ENCODE data around the gene GRM7.

Gene GRM7

GRCh38 chr3:6985848-6986247 is 124.9 kb downstream of the GRM7 start:
- DNase-seq = no peak

DNA sequence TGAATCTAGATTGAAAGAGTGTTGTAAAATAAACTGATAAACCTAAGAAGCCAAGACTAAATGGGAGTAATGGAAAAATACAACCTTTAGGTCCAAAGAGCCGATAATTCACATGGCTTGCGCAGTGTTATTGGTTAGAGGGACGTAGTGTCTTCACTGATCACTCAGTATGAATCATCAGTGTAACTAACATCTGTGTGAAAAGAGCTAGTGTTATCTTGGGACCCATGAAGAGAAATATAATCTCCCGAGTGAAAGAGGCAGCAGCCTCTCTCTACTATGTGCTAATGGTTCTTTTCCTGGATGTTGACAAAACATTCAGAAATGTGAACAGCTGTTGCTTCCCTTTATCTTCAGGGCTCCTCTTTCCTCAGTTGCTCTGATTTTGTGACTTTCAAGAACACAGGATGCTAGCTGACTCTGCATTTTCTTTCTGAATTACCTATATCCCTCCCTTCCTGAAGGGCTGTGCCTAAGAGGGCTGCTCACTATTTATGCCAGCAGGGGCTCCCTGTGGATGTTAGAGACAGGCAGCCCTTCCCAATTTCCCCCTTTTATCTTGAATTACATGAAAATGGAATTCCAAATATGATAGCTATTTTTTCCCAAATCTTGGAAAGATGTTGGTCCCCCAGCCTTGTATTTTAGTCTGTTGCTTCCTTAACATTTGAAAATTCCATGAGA is 128.8 kb downstream of the GRM7 start:
- DNase-seq = no peak

- DNase-seq = no peak
Observed at GRCh38 chr3:6994081-6994668, 133.3 kb downstream of the GRM7 start.

GRCh38 chr3:7000501-7000900 is 139.6 kb downstream of the GRM7 start:
- no peak for DNase-seq

DNA sequence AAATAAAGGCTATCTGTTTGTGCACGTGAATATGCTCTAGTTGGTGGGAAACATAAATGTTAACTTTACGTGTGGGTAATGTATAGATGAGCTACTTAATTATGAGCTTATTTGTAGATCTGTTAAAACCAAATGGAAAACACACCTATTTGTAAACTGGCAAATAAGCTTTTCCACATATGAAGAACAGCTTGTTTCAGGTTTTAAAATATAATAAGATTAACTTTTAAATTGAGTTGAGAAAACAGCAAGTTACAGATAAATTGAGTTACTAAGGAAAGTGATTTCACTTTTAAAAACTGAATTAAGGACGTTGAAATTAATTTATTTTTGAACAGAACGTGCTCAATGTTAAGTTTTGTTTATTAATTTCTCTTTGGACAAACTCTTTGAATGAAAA is 140.5 kb downstream of the GRM7 start:
- no peak for DNase-seq

GRCh38 chr3:7015683-7016440 is 154.9 kb downstream of the GRM7 start:
- no peak for DNase-seq

GRCh38 chr3:7025581-7026300 is 164.8 kb downstream of the GRM7 start:
- DNase-seq = no peak

GRCh38 chr3:7029562-7029961 is 168.6 kb downstream of the GRM7 start:
- no peak for DNase-seq

DNA sequence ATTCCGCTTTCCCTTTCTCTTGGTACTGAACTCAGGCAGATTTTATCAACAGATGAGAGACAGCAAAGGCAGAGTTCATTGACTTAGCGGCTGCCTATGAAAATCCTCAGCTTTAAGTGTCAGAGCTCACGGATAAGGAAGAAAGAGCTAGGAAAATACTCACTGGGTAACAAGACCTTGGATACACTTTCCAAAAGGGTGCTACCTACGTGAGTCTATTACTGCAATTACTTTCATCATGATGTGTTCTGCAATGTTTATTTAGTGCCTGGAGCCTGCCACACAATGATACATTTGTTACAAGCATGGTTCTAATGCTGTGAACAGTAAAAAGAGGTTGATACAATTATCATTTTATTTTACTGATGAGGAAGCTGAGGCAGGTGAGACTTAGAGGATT is 177.5 kb downstream of the GRM7 start:
- DNase-seq = no peak

- DNase-seq = no peak
Observed at GRCh38 chr3:7062714-7063113, 201.8 kb downstream of the GRM7 start.

- DNase-seq = no peak
Observed at GRCh38 chr3:7070461-7070860, 209.5 kb downstream of the GRM7 start.

GRCh38 chr3:7074217-7074616 is 213.3 kb downstream of the GRM7 start:
- no peak for DNase-seq

- no peak for DNase-seq
Observed at GRCh38 chr3:7075117-7075516, 214.2 kb downstream of the GRM7 start.

GRCh38 chr3:7075901-7076300 is 215.0 kb downstream of the GRM7 start:
- no peak for DNase-seq

GRCh38 chr3:7082244-7082643 is 221.3 kb downstream of the GRM7 start:
- DNase-seq = no peak

- no peak for DNase-seq
Observed at GRCh38 chr3:7086417-7086816, 225.5 kb downstream of the GRM7 start.

DNA sequence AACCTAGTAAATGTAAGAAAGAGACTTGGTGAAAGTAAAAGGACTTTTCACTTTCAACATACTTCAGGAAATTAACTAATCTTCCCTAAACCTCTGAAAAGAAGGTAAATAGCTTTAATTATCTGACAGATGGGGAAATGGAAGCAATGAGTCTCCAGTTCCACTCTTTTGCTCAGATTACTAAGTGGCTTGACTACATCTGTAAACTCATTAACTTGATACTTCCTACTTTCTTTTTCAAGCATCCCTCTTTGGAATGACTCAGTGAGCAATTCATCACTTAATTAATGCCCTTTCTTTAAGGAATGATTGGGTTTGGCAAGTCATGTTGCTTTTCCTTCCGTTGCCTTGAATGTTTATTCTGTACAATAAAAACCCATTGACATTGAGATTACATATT is 234.2 kb downstream of the GRM7 start:
- no peak for DNase-seq

DNA sequence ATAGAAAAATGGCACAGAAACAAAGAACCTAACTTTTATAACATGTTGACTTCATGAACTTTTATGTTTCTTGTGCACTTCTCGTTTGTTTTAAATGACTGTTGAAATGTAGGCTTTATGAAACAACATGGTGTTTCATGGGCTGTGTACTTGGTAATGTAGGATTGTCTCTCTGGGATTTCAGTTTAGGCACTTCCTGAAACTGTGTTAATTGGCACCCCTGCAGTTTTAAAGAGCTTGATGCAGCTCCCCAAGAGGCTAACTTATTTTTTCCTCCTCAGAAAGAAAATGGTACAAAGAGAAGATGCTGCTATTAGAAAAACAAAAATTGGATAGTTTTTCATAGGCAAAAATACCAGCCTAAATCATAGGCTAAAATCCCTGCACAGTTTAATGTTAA is 239.2 kb downstream of the GRM7 start:
- DNase-seq = no peak

- no peak for DNase-seq
Observed at GRCh38 chr3:7106635-7107034, 245.7 kb downstream of the GRM7 start.

DNA sequence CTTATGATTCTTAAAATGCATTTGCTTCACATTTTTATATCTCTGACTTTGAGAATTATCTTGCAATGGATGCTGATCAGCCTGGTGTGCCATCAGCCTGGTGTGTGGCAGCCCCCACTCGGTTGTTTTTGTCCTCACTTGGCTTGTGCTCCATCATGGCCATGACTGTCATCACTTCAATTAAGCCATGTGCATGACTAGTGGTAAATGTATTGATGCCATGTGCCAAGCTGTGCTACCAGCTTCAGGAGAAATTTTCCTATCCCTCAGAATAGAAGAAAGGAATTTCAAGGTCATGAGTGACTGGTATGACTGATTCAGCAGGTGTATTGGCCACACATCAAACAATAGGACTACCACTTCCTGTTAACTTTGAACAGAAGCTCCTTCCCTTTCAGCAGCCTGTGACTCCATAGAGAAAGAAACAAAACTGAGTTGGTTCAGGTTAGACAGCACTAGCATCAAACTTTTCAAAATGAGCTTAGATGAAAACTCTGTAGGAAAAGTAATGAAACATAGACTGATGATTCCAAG is 251.7 kb downstream of the GRM7 start:
- DNase-seq = no peak

GRCh38 chr3:7144697-7145308 is 283.9 kb downstream of the GRM7 start:
- no peak for DNase-seq

DNA sequence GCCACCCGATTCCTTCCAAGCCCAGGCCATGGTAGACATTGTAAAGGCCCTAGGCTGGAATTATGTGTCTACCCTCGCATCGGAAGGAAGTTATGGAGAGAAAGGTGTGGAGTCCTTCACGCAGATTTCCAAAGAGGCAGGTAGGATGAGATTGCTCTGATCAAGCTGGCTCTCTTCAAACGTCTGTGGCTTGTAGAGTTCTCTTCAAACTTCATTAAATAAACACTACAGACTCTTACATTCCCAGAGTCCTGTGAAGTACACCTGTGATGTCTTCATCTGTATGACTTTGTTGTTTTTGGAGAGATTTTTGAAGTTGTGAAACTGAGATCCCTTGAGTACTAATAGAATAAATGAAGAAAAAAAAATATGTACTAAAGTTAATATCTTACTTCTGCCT is 285.6 kb downstream of the GRM7 start:
- DNase-seq = no peak

GRCh38 chr3:7158516-7158915 is 297.6 kb downstream of the GRM7 start:
- DNase-seq = no peak
